OCI-LY1 (cell line): Measurements from ENCODE around the gene DGCR8.

Source experiments
- H2AFZ ChIP-seq: fragments of 200-600 bp; sonication (generic), shearing (Covaris generic); 2 replicates; pipeline ENCODE4 v1.6.0; 2014; ENCODE audit warnings: antibody characterized with exemption, mild to moderate bottlenecking, low read length
- H3F3A ChIP-seq: fragments of 200-600 bp; sonication (generic), shearing (Covaris generic); 2 replicates; pipeline ENCODE4 v1.6.0; 2014; ENCODE audit warnings: mild to moderate bottlenecking, antibody characterized with exemption, low read length, moderate library complexity; ENCODE audit not compliant: insufficient read depth
- H3K27ac ChIP-seq: fragments of 200-600 bp; sonication (generic); 2 replicates; pipeline ENCODE4 v1.5.1; 2014; ENCODE audit warnings: low read length, mixed run types, mild to moderate bottlenecking, low read depth; ENCODE audit not compliant: poor library complexity, severe bottlenecking
- H3K27me3 ChIP-seq: fragments of 200-600 bp; sonication (generic); 2 replicates; pipeline ENCODE4 v1.6.0; 2014; ENCODE audit warnings: antibody characterized with exemption, mild to moderate bottlenecking, low read length, moderate library complexity; ENCODE audit not compliant: insufficient read depth
- H3K36me3 ChIP-seq: fragments of 200-600 bp; sonication (generic); 2 replicates; pipeline ENCODE4 v1.6.1; 2014; ENCODE audit warnings: mild to moderate bottlenecking, antibody characterized with exemption, low read length, moderate library complexity, mixed read lengths; ENCODE audit not compliant: insufficient read depth
- H3K4me1 ChIP-seq: fragments of 200-600 bp; sonication (generic); 2 replicates; pipeline ENCODE4 v1.5.1; 2014; ENCODE audit warnings: mild to moderate bottlenecking, low read length, moderate library complexity; ENCODE audit not compliant: insufficient read depth, severe bottlenecking
- H3K4me2 ChIP-seq: fragments of 200-600 bp; sonication (generic), shearing (Covaris generic); 2 replicates; pipeline ENCODE4 v1.6.1; 2014; ENCODE audit warnings: low read length
- H3K4me3 ChIP-seq: fragments of 200-600 bp; sonication (generic); 2 replicates; pipeline ENCODE4 v1.5.1; 2014; ENCODE audit warnings: low read length, low read depth, mild to moderate bottlenecking, mixed read lengths; ENCODE audit not compliant: poor library complexity, severe bottlenecking
- H3K79me2 ChIP-seq: fragments of 200-600 bp; shearing (Covaris generic); 2 replicates; pipeline ENCODE4 v1.6.1; 2016; ENCODE audit warnings: mixed run types, low read length, mixed read lengths; ENCODE audit not compliant: insufficient read depth
- H3K9ac ChIP-seq: fragments of 200-600 bp; sonication (generic), shearing (Covaris generic); 2 replicates; pipeline ENCODE4 v1.6.1; 2014; ENCODE audit warnings: mild to moderate bottlenecking, low read length, mixed read lengths
- H3K9me2 ChIP-seq: fragments of 200-600 bp; sonication (generic), shearing (Covaris generic); 2 replicates; pipeline ENCODE4 v1.6.1; 2014; ENCODE audit warnings: low read depth, mild to moderate bottlenecking, low read length, mixed read lengths
- H3K9me3 ChIP-seq: fragments of 200-600 bp; shearing (Covaris generic); 2 replicates; pipeline ENCODE4 v1.6.1; 2014; ENCODE audit warnings: low read length, mixed read lengths
- H4K20me1 ChIP-seq: fragments of 200-600 bp; sonication (generic), shearing (Covaris generic); 2 replicates; pipeline ENCODE4 v1.6.0; 2016; ENCODE audit warnings: mild to moderate bottlenecking, low read length; ENCODE audit not compliant: insufficient read depth
- EZH2 ChIP-seq: fragments of 200-600 bp; sonication (generic), shearing (Covaris generic); IDR thresholded peaks from 2 replicates; pipeline ENCODE4 v1.8.0; 2017; ENCODE audit warnings: borderline replicate concordance, mixed run types, mild to moderate bottlenecking, antibody characterized with exemption, low read length, moderate library complexity, mixed read lengths
- TF ChIP-seq, protein P1 (sequence below): fragments of 200-600 bp; sonication (generic), shearing (Covaris generic); IDR thresholded peaks from 2 replicates; pipeline ENCODE4 v1.5.1; 2017; ENCODE audit warnings: mild to moderate bottlenecking, antibody characterized with exemption, low read length, moderate library complexity, mixed read lengths

Gene DGCR8

DNA sequence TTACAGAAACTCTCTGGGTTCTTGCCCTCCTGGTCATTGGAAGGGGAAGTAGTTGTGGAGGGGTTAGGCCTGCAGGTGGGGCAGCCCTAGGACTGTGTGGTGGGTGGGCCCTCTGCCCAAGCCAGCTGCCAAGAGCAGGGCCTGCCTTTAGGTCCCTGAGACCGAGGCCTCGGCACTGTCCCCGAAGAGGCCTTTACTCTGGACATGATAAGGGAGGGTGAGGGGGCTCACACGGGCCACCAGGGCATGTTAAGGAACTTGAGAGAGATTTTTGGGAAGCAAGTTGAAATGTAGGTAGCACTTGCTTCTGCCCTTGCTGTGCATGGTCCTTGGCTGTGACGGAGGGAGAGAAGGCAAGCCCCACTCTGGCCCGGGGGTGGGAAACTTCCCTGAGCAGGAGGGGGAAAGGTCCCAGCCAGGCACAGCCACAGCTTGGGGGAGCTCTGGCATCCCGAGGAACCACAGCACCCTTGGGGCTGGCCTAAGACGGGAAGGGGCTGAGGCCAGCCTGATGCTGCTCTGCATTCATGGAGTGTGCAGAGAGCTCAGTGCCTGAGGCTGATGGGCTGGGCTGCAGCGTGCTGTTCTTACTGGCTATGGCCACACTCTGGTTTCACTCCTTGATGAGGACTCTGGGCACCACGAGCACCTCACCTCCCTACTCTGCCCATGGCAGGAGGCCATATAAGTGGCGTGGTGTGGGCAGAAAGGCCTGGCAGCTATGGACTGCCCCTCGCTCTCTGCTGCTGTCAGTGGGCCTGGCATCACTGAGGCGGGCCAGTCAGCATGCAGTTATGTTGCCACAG, 28.1 kb downstream of the DGCR8 start:
- TF ChIP-seq EZH2: no peak
- TF ChIP-seq, protein P1, sequence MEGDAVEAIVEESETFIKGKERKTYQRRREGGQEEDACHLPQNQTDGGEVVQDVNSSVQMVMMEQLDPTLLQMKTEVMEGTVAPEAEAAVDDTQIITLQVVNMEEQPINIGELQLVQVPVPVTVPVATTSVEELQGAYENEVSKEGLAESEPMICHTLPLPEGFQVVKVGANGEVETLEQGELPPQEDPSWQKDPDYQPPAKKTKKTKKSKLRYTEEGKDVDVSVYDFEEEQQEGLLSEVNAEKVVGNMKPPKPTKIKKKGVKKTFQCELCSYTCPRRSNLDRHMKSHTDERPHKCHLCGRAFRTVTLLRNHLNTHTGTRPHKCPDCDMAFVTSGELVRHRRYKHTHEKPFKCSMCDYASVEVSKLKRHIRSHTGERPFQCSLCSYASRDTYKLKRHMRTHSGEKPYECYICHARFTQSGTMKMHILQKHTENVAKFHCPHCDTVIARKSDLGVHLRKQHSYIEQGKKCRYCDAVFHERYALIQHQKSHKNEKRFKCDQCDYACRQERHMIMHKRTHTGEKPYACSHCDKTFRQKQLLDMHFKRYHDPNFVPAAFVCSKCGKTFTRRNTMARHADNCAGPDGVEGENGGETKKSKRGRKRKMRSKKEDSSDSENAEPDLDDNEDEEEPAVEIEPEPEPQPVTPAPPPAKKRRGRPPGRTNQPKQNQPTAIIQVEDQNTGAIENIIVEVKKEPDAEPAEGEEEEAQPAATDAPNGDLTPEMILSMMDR: no peak
- Histone ChIP-seq H4K20me1 (no peaks in the 10 kb centered on the region), H3K79me2 (no peaks in the 10 kb centered on the region), H3K9me2 (no peaks in the 10 kb centered on the region), H3K27ac (no peak overlapping the region), H3K4me2 (no peak overlapping the region), H3K9ac (no peak overlapping the region), H3K27me3 (no peaks in the 10 kb centered on the region), H3K4me3 (no peak overlapping the region), H3K4me1 (peaks cover 14% of the 10 kb centered on the region), H3K9me3 (no peaks in the 10 kb centered on the region), H3K36me3 (peaks cover 87% of the 10 kb centered on the region), H2AFZ (no peak overlapping the region), H3F3A (peaks cover 6% of the 10 kb centered on the region; the same call in 1 of the 2 replicates)

DNA sequence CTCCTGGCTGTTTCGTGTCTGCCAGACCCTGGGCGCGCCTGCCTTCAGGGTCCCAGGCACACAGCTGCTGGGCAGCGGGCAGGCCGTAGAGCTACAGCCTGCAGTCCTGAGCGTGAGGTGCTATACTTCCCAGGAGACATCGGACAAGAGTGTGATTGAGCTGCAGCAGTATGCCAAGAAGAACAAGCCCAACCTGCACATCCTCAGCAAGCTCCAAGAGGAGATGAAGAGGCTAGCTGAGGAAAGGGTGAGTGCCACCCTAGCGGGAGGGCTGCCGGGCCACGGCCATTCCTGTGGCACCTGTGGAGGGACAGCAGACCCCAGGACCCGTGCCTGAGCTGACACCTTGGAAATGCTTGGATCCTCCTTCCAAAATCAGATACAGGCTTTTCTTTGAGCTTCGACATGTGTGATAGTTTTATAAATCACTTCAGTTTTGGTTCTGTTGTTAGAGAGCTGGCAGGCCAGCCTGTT, 28.8 kb downstream of the DGCR8 start:
- H3K27ac ChIP-seq: no peak overlapping the region
- peaks cover 87% of the 10 kb centered on the region for H3K36me3 ChIP-seq
- TF ChIP-seq, protein P1: no peak
- no peaks in the 10 kb centered on the region for H3K9me2 ChIP-seq
- no peak overlapping the region for H3K4me2 ChIP-seq
- H4K20me1 ChIP-seq: no peaks in the 10 kb centered on the region
- no peaks in the 10 kb centered on the region for H3K79me2 ChIP-seq
- H3K27me3 ChIP-seq: no peaks in the 10 kb centered on the region
- no peak overlapping the region for H3K9ac ChIP-seq
- H3K9me3 ChIP-seq: no peaks in the 10 kb centered on the region
- peaks cover 6% of the 10 kb centered on the region; the same call in 1 of the 2 replicates for H3F3A ChIP-seq
- H3K4me3 ChIP-seq: no peak overlapping the region
- H3K4me1 ChIP-seq: peaks cover 14% of the 10 kb centered on the region
- no peak overlapping the region for H2AFZ ChIP-seq

DNA sequence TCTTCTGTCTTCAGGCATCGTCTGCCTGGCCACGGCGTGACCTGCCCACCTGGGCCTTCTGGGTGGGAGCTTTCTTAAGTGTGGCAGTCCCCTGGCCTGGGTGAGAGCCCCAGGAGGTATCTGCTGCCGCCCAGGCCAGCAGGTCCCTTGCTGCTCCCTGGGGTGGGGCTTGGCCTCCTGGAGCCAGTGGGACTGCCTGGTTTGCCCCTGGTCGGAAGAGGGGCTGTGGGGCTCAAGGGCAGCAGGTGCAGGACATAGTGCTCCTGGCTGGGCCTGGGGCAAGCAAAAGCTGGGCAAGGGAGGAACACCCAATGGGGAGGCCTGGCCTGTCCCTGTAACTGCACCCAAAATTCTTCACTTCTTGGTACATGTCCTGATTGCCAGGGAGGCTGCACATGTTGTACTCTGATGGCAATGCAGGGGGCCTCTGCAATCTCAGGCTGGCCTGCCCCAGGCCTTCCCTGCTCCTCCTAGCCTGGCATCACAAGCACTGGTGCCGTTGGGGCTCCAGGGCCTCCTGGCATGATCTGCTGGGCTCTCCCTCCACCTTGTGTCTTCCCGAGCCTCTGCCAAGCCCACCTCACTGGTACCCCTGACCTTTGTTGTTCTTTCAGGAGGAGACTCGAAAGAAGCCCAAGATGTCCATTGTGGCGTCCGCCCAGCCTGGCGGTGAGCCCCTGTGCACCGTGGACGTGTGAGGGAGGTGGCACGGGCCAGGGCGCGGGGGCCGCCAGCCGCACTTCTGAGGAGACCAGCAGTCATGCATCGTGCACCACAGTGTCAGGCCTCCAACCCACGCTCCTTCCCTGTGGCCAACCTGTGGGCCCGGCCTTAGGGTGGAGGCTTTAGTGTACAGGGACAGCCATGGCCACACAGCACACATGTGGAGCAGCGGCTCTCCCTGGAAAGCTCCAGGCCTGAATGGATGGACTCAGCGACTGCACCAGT, 29.6 kb downstream of the DGCR8 start:
- H4K20me1 ChIP-seq: no peaks in the 10 kb centered on the region
- no peak overlapping the region for H3K4me2 ChIP-seq
- peaks cover 92% of the 10 kb centered on the region for H3K36me3 ChIP-seq

More for the DNA sequence above, 29.6 kb downstream of the DGCR8 start:
- H3F3A ChIP-seq: peaks cover 6% of the 10 kb centered on the region; the same call in 1 of the 2 replicates
- no peaks in the 10 kb centered on the region for H3K79me2 ChIP-seq
- TF ChIP-seq, protein P1: no peak
- no peak for TF ChIP-seq EZH2
- H2AFZ ChIP-seq: no peak overlapping the region
- no peak overlapping the region for H3K27ac ChIP-seq
- no peaks in the 10 kb centered on the region for H3K9me2 ChIP-seq
- H3K4me3 ChIP-seq: no peak overlapping the region
- H3K4me1 ChIP-seq: peaks cover 14% of the 10 kb centered on the region
- H3K9me3 ChIP-seq: no peaks in the 10 kb centered on the region
- no peak overlapping the region for H3K9ac ChIP-seq
- no peaks in the 10 kb centered on the region for H3K27me3 ChIP-seq
